K562 (cell line): ENCODE measurements around the gene NME4. TPM values are rescaled to one million over a fixed set of nuclear protein-coding genes. Genes with fewer than 3 reads are reported as not detected.
A peak's percentile ranks its signal among the peaks of the same experiment; 100 is the strongest.

ENCODE experiments used
- ASH1L ChIP-seq: fragments of 450-650 bp; IDR thresholded peaks from 2 replicates; pipeline ENCODE4 v1.6.1; 2018; ENCODE audit warnings: borderline replicate concordance, mild to moderate bottlenecking, low read depth; ENCODE audit not compliant: partially characterized antibody
- CTBP1 ChIP-seq: fragments of 450-650 bp; IDR thresholded peaks from 2 replicates; pipeline ENCODE4 v1.6.1; 2016; ENCODE audit warnings: borderline replicate concordance
- DEAF1 ChIP-seq: fragments of 450-650 bp; formaldehyde crosslinking; IDR thresholded peaks from 2 replicates; pipeline ENCODE4 v1.4.0; 2020; ENCODE audit warnings: mild to moderate bottlenecking, moderate library complexity
- E2F1 ChIP-seq: sonication (generic); formaldehyde crosslinking; IDR thresholded peaks from 2 replicates; pipeline ENCODE4 v1.8.1; 2023; ENCODE audit warnings: mild to moderate bottlenecking, missing genetic modification reagents, moderate library complexity
- ELF2 ChIP-seq: fragments of 250-450 bp; sonication (Bioruptor Pico); IDR thresholded peaks from 2 replicates; pipeline ENCODE4 v1.5.0; 2021; ENCODE audit warnings: mild to moderate bottlenecking
- FOXA3 ChIP-seq, 2 experiments: fragments of 450-650 bp in 1 of 2; sonication (generic) in 1 of 2; formaldehyde crosslinking; IDR thresholded peaks in 1 of 2; conservative IDR thresholded peaks in 1 of 2; 2 replicates each; pipeline versions ENCODE4 v1.4.0 to v1.8.0; 2020 to 2022; ENCODE audit warnings: mild to moderate bottlenecking in 2 of 2, missing genetic modification reagents in 1 of 2
- KAT8 ChIP-seq: fragments of 450-650 bp; IDR thresholded peaks from 2 replicates; pipeline ENCODE4 v1.6.1; 2016; ENCODE audit warnings: low read depth, mild to moderate bottlenecking
- L3MBTL2 ChIP-seq: fragments of 450-650 bp; IDR thresholded peaks from 2 replicates; pipeline ENCODE4 v1.6.1; 2016; ENCODE audit warnings: mild to moderate bottlenecking, moderate library complexity
- MAFK ChIP-seq: IDR thresholded peaks from 2 replicates; pipeline ENCODE4 v1.6.1; 2011; ENCODE audit warnings: low read length, improper control_type of control experiment
- MECOM ChIP-seq: fragments of 250-450 bp; sonication (Bioruptor Pico); IDR thresholded peaks from 2 replicates; pipeline ENCODE4 v1.8.0; 2022; ENCODE audit warnings: inconsistent platforms
- MTA3 ChIP-seq: fragments of 450-650 bp; formaldehyde crosslinking; IDR thresholded peaks from 2 replicates; pipeline ENCODE4 v1.6.1; 2017; ENCODE audit warnings: mild to moderate bottlenecking, borderline replicate concordance
- NKRF ChIP-seq: fragments of 450-650 bp; IDR thresholded peaks from 2 replicates; pipeline ENCODE4 v1.6.1; 2016; ENCODE audit warnings: borderline replicate concordance
- POLR2B ChIP-seq: fragments of 450-650 bp; IDR thresholded peaks from 2 replicates; pipeline ENCODE4 v1.6.1; 2018; ENCODE audit warnings: low read depth; ENCODE audit not compliant: partially characterized antibody
- RAD21 ChIP-seq, 2 experiments: fragments of 250-450 bp in 1 of 2; fragments of 450-650 bp in 1 of 2; sonication (Bioruptor Pico) in 1 of 2; formaldehyde crosslinking in 1 of 2; IDR thresholded peaks in 1 of 2; conservative IDR thresholded peaks in 1 of 2; 2 replicates each; pipeline versions ENCODE4 v1.4.0 to v1.8.0; 2020 to 2022; ENCODE audit warnings: mild to moderate bottlenecking in 2 of 2, moderate library complexity in 1 of 2
- RUNX1 ChIP-seq: sonication (generic); IDR thresholded peaks from 2 replicates; pipeline ENCODE4 v1.6.1; 2016; ENCODE audit warnings: antibody characterized with exemption, low read depth
- SMAD4 ChIP-seq: fragments of 250-450 bp; sonication (Bioruptor Pico); conservative IDR thresholded peaks from 2 replicates; pipeline ENCODE4 v1.8.0; 2021; ENCODE audit warnings: inconsistent platforms, mild to moderate bottlenecking, moderate library complexity
- SP1 ChIP-seq: sonication (generic); formaldehyde crosslinking; IDR thresholded peaks from 2 replicates; pipeline ENCODE4 v1.8.1; 2022; ENCODE audit warnings: mild to moderate bottlenecking, missing genetic modification reagents
- VEZF1 ChIP-seq: fragments of 200-800 bp; sonication (Bioruptor generic); IDR thresholded peaks from 2 replicates; pipeline ENCODE4 v1.6.1; 2017; ENCODE audit warnings: missing genetic modification characterization, missing compliant biosample characterization
- ZNF146 ChIP-seq: IDR thresholded peaks from one replicate; pipeline ENCODE4 v1.6.1; 2018; ENCODE audit warnings: missing compliant biosample characterization; ENCODE audit not compliant: unreplicated experiment
- ZNF347 ChIP-seq: fragments of 450-650 bp; formaldehyde crosslinking; IDR thresholded peaks from 2 replicates; pipeline ENCODE4 v1.4.0; 2020; ENCODE audit warnings: low read depth, mild to moderate bottlenecking, moderate library complexity
- ZNF444 ChIP-seq: fragments of 250-450 bp; sonication (Bioruptor Pico); IDR thresholded peaks from 2 replicates; pipeline ENCODE4 v1.4.0; 2020; ENCODE audit warnings: mild to moderate bottlenecking, moderate library complexity
- ZNF695 ChIP-seq: fragments of 450-650 bp; formaldehyde crosslinking; IDR thresholded peaks from 2 replicates; pipeline ENCODE4 v1.4.0; 2020; ENCODE audit warnings: mild to moderate bottlenecking, moderate library complexity
- polyA plus RNA-seq, 8 experiments: library from polyadenylated mRNA; depleted of rRNA in 4 of 8; stranded (reverse) in 5 of 8; unstranded in 3 of 8; fragments of >200 nt; fragmentation: Nextera tagmentation in 2 of 8; fragmentation: Illumina TruSeq in 1 of 8; extraction: Ambion mirVana in 2 of 8; extraction: Trizol in 1 of 8; gene quantifications; 2 replicates each; pipeline versions ENCODE4 v1.2.1 to v1.2.3, GENCODE V29; 2011 to 2014; ENCODE audit warnings: inconsistent platforms in 1 of 8, missing spikeins in 1 of 8
- total RNA-seq, 7 experiments: library from RNA; depleted of rRNA in 6 of 7; stranded (reverse); fragments of >200 nt in 6 of 7; fragmentation: Illumina TruSeq in 2 of 7; extraction: Trizol in 2 of 7; gene quantifications; 2 replicates each; pipeline versions ENCODE4 v1.2.1 to v1.2.3, GENCODE V29; 2011 to 2021; ENCODE audit warnings: low replicate concordance in 1 of 7

NME4 gene
- total and polyA plus RNA-seq, 9 of the 15 experiments (the other 6 are each of a cell fraction or from before 2014, with no cell fraction given), result 15.4 to 264 (median 139) TPM

GRCh38 chr16:352547-353403 lies 44.2 kb upstream of the NME4 start, which contains the start of gene AXIN1 (continued):
- 0 out of 2 replicates have a peak, but pooled peaks have one; percentile 11 for TF ChIP-seq CTBP1
- TF ChIP-seq DEAF1 (CRISPR knock-in tag), result peak; percentile 7; the same call in 1 of the 2 replicates
- TF ChIP-seq KAT8, result no peak
- TF ChIP-seq ZNF146 (CRISPR knock-in tag), result no peak
- TF ChIP-seq POLR2B, result peak; percentile 43
- no peak for TF ChIP-seq MECOM
- peak; percentile 75 for TF ChIP-seq VEZF1 (CRISPR knock-in tag)
- no peak for TF ChIP-seq RUNX1
- no peak for TF ChIP-seq ELF2 (CRISPR knock-in tag)
- no peak for TF ChIP-seq E2F1 (CRISPR knock-in tag)
- peak in 1 of 2 experiments; percentile 13; a peak in 1 of 4 replicates for TF ChIP-seq FOXA3 (CRISPR knock-in tag; conservative IDR thresholded peaks at IDR 0.05 in 1 of 2, IDR thresholded peaks at IDR 0.05 in 1 of 2)
- no peak for TF ChIP-seq ZNF444 (CRISPR knock-in tag)
- no peak for TF ChIP-seq ZNF695 (CRISPR knock-in tag)
- TF ChIP-seq L3MBTL2, result peak; percentile 65
- peak in 1 of 2 experiments; percentile 54; a peak in 3 of 4 replicates for TF ChIP-seq RAD21 (CRISPR knock-in tag; conservative IDR thresholded peaks at IDR 0.05 in 1 of 2, IDR thresholded peaks at IDR 0.05 in 1 of 2)
- TF ChIP-seq SP1, result peak; percentile 83; the same call in 1 of the 2 replicates
- TF ChIP-seq MTA3, result 0 out of 2 replicates have a peak, but pooled peaks have one; percentile 48
- TF ChIP-seq NKRF, result 0 out of 2 replicates have a peak, but pooled peaks have one; percentile 53
- no peak for TF ChIP-seq ZNF347 (CRISPR knock-in tag)
- no peak for TF ChIP-seq SMAD4 (CRISPR knock-in tag)
- TF ChIP-seq ASH1L, result no peak
- no peak for TF ChIP-seq MAFK
